Right lobe of liver (tissue), 6 donors: Measurements from ENCODE around the gene PRKN. TPM values are rescaled to one million over a fixed set of nuclear protein-coding genes. Genes with fewer than 3 reads are reported as not detected.

Source experiments
- ATAC-seq, 4 donors: fragments of 200-7000 bp; cut with Tn5 transposase; one replicate each; pipeline ENCODE4 v1.9.1; 2020; ENCODE audit warnings: mild to moderate bottlenecking in 4 of 4, moderate library complexity in 4 of 4
- DNase-seq, 3 donors: peaks; one replicate each; pipeline ENCODE4 v3.0.0-alpha.2; 2020
- H3K27ac ChIP-seq, 3 donors: fragments of 200-600 bp; one replicate each; pipeline ENCODE4 v1.8.0; 2022
- H3K27me3 ChIP-seq, 2 donors: fragments of 200-600 bp; one replicate each; pipeline ENCODE4 v1.8.0; 2022
- H3K36me3 ChIP-seq, 4 donors: fragments of 200-600 bp; sonication (generic) in 1 of 4; one replicate each; pipeline versions ENCODE4 v1.5.1 to v1.8.0; 2017 to 2022; ENCODE audit warnings: control low read depth in 1 of 4
- H3K4me1 ChIP-seq, 4 donors: fragments of 200-600 bp; sonication (generic) in 1 of 4; one replicate each; pipeline versions ENCODE4 v1.5.1 to v1.8.0; 2017 to 2022; ENCODE audit warnings: control low read depth in 1 of 4
- H3K4me3 ChIP-seq, 3 donors: fragments of 200-600 bp; one replicate each; pipeline ENCODE4 v1.8.0; 2022
- H3K9me3 ChIP-seq, 4 donors: fragments of 200-600 bp; sonication (generic) in 1 of 4; one replicate each; pipeline versions ENCODE4 v1.5.1 to v1.8.0; 2017 to 2022; ENCODE audit warnings: control low read depth in 1 of 4
- CTCF ChIP-seq, 4 donors: fragments of 200-600 bp in 3 of 4; fragments of 450-650 bp in 1 of 4; IDR thresholded peaks; one replicate each; pipeline versions ENCODE4 v1.5.1 to v1.8.0; 2016 to 2022; ENCODE audit warnings: antibody characterized with exemption in 4 of 4, mild to moderate bottlenecking in 2 of 4
- POLR2A ChIP-seq: fragments of 450-650 bp; IDR thresholded peaks from one replicate; pipeline ENCODE4 v1.6.1; 2017; ENCODE audit warnings: antibody characterized with exemption, mild to moderate bottlenecking
- WGBS: methylation state at CpG from one replicate; pipeline ENCODE4 v1.1.6; 2018; ENCODE audit warnings: low coverage, low lambda C conversion rate; ENCODE audit not compliant: insufficient coverage; ENCODE audit errors: missing lambda C conversion rate; 5-methylcytosine and 5-hydroxymethylcytosine counted together
- intact Hi-C, 2 donors: fragments of 100-400 bp; cut with DNase I; formaldehyde crosslinking; loops; one replicate each; pipeline versions ENCODE4 v1.11.2 to v1.14.1; 2022
- total RNA-seq, 6 experiments: library from RNA; depleted of rRNA in 2 of 6; stranded (reverse); fragments of >200 nt in 2 of 6; fragmentation: NEBNext Ultra II Directional in 3 of 6; extraction: Animal tissue kit (Norgen Biotek cat#: 25700) in 3 of 6; gene quantifications; one replicate each; pipeline versions ENCODE4 v1.1.0 to v1.2.4, GENCODE V29; 2016 to 2023
- donor health status: DM: no; HTN: yes; CAD: no.
- donor health status: DM: no; HTN: no; CAD: no.
- donor health status: DM: no; HTN: no; CAD: no.
- donor health status: DM: no; HTN: yes; CAD: no.
- donor health status: DM: no; HTN: yes; CAD: no.

PRKN gene
- total RNA-seq, 6 experiments from 2014 or later, result 1.1 to 3.7 (median 2.2) TPM

GRCh38 chr6:161543684-161544309, 1183.8 kb downstream of the PRKN start:
- Histone ChIP-seq H3K4me1 (no peaks in the 10 kb centered on the region), H3K9me3 (no peaks in the 10 kb centered on the region), H3K27me3 (no peaks in the 10 kb centered on the region), H3K4me3 (no peak overlapping the region), H3K36me3 (no peaks in the 10 kb centered on the region), H3K27ac (no peak overlapping the region)
- intact Hi-C loops, result no loop called here
- no peak for DNase-seq
- TF ChIP-seq POLR2A (no peak), CTCF (IDR thresholded peaks at IDR 0.05) (no peak)
- 60% methylated on average over 4 of the region's 4 CpGs for WGBS
- ATAC-seq, result no peak

- Histone ChIP-seq H3K36me3 (no peaks in the 10 kb centered on the region), H3K27me3 (no peaks in the 10 kb centered on the region), H3K27ac (no peak overlapping the region), H3K4me1 (no peaks in the 10 kb centered on the region), H3K4me3 (no peak overlapping the region), H3K9me3 (no peaks in the 10 kb centered on the region)
- intact Hi-C loops, result no loop called here
- no peak for ATAC-seq
- 74% methylated on average over 4 of the region's 4 CpGs for WGBS
- DNase-seq, result no peak
- TF ChIP-seq CTCF (IDR thresholded peaks at IDR 0.05), result no peak
- TF ChIP-seq POLR2A, result no peak
These were observed 1185.1 kb downstream of the PRKN start for GRCh38 chr6:161542346-161542980.

GRCh38 chr6:161540532-161540931, 1187.0 kb downstream of the PRKN start:
- H3K27ac ChIP-seq, result no peak overlapping the region
- WGBS, result 83% methylated on average over 1 of the region's 1 CpG
- intact Hi-C loops, result no loop called here
- DNase-seq, result no peak
- H3K27me3 ChIP-seq, result no peaks in the 10 kb centered on the region
- ATAC-seq, result no peak
- H3K4me1 ChIP-seq, result no peaks in the 10 kb centered on the region
- no peaks in the 10 kb centered on the region for H3K36me3 ChIP-seq
- H3K4me3 ChIP-seq, result no peak overlapping the region
- TF ChIP-seq CTCF (IDR thresholded peaks at IDR 0.05), result no peak
- TF ChIP-seq POLR2A, result no peak
- H3K9me3 ChIP-seq, result no peaks in the 10 kb centered on the region

- DNase-seq, result no peak
- Histone ChIP-seq H3K27ac (no peak overlapping the region), H3K36me3 (no peaks in the 10 kb centered on the region), H3K4me3 (no peak overlapping the region), H3K4me1 (no peaks in the 10 kb centered on the region), H3K27me3 (no peaks in the 10 kb centered on the region), H3K9me3 (no peaks in the 10 kb centered on the region)
- intact Hi-C loops, result no loop called here
- no peak for TF ChIP-seq CTCF (IDR thresholded peaks at IDR 0.05)
- TF ChIP-seq POLR2A, result no peak
- 29% methylated on average over 3 of the region's 3 CpGs for WGBS
- ATAC-seq, result peak in 2 of 4 donors; percentile 37 to 42
These were observed 1191.3 kb downstream of the PRKN start for GRCh38 chr6:161536224-161536630.
